Measurements from ENCODE around the gene CCDC88C. TPM values are rescaled to one million over a fixed set of nuclear protein-coding genes. Genes with fewer than 3 reads are reported as not detected.
"Not testable (repeated sequence)": the region's sequence is repeated elsewhere in the genome, so short reads cannot be mapped to it uniquely, and the experiment has no call there.

CCDC88C gene
- total RNA-seq, 1 donor from 2014 or later: 8.4 TPM

GRCh38 chr14:91228112-91229004 lies 189.3 kb downstream of the CCDC88C start:
- DNase-seq (ENCODE audit: low spot score): no peak

DNA sequence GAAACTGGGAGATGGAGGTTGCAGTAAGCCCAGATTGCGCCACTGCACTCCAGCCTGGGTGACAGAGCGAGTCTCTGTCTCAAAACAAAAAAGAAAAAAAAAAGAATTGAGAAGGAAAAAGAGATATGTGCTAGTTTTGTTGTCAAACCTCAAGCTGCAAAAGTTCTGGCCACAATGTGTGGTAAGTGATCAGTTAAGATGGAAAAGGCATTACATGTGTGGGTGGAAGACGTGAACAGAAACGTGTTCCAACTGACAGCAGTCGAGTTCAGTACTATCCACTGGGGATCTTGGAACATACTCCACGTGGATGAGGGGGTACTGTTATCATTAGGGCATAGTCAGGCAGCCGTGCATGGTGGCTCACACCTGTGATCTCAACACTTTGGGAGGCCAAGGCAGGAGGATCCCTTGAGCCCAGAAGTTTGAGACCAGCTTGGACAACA lies 190.4 kb downstream of the CCDC88C start:
- no peak for DNase-seq (ENCODE audit: low spot score)

- DNase-seq (ENCODE audit: low spot score): not testable (repeated sequence)
These were observed 191.3 kb downstream of the CCDC88C start for GRCh38 chr14:91226360-91226759.

GRCh38 chr14:91225025-91225424 lies 192.6 kb downstream of the CCDC88C start:
- no peak for DNase-seq (ENCODE audit: low spot score)

GRCh38 chr14:91223028-91223783 lies 194.4 kb downstream of the CCDC88C start:
- no peak for DNase-seq (ENCODE audit: low spot score)

Other genes with a start within 250 kb of the CCDC88C start
- gene GPR68, start 173.1 kb downstream of the CCDC88C start, total RNA-seq (ENCODE audit: insufficient read depth, low replicate concordance): not detected
- 72.9 TPM for gene PPP4R3A, start 92.5 kb upstream of the CCDC88C start, total RNA-seq (ENCODE audit: insufficient read depth, low replicate concordance)

Data from umbilical cord (tissue), 2 donors.